ENCODE data around the gene SH3GLB2.

- no peak for TF ChIP-seq GATA2 (IDR thresholded peaks at IDR 0.05; ENCODE audit: low read depth, low read length)
- no peak for TF ChIP-seq GATA3 (IDR thresholded peaks at IDR 0.05; ENCODE audit: low read depth, low read length)
These were observed 21.6 kb downstream of the SH3GLB2 start for GRCh38 chr9:129006328-129007034.
